Fibroblast of lung (primary cell): ENCODE measurements around the gene PKD1. TPM values are rescaled to one million over a fixed set of nuclear protein-coding genes. Genes with fewer than 3 reads are reported as not detected.

Experiments
- DNase-seq, 2 donors: peaks; one replicate each; pipeline versions ENCODE4 v3.0.0 to v3.0.0-alpha.2; 2010; ENCODE audit warnings: low read depth in 2 of 2
- H2AFZ ChIP-seq: 2 replicates; pipeline ENCODE4 v1.5.1; 2012; ENCODE audit warnings: low read length, control low read depth, inconsistent platforms
- H3K27ac ChIP-seq: 2 replicates; pipeline ENCODE4 v1.5.1; 2011; ENCODE audit warnings: low read length, control low read depth; ENCODE audit not compliant: insufficient read depth
- H3K27me3 ChIP-seq: 2 replicates; pipeline ENCODE4 v1.5.1; 2011; ENCODE audit warnings: mild to moderate bottlenecking, low read length; ENCODE audit not compliant: control insufficient read depth, insufficient read depth
- H3K36me3 ChIP-seq: 2 replicates; pipeline ENCODE4 v1.5.1; 2011; ENCODE audit warnings: low read length; ENCODE audit not compliant: control insufficient read depth, insufficient read depth
- H3K4me1 ChIP-seq: 2 replicates; pipeline ENCODE4 v1.5.1; 2011; ENCODE audit warnings: low read length; ENCODE audit not compliant: control insufficient read depth, insufficient read depth; ENCODE audit errors: extremely low read depth
- H3K4me2 ChIP-seq: 2 replicates; pipeline ENCODE4 v1.5.1; 2011; ENCODE audit warnings: low read length, control low read depth; ENCODE audit not compliant: insufficient read depth; ENCODE audit errors: extremely low read depth
- H3K4me3 ChIP-seq, 4 experiments: fragments of 200-600 bp in 1 of 4; sonication (generic) in 1 of 4; replicated peaks in 1 of 4; 2 replicates each; pipeline ENCODE4 v1.5.1; 2011 to 2016; ENCODE audit warnings: low read length in 4 of 4, low read depth in 3 of 4, mild to moderate bottlenecking in 3 of 4, control low read depth in 2 of 4, inconsistent platforms in 1 of 4, mixed read lengths in 1 of 4; ENCODE audit not compliant: insufficient read depth in 1 of 4; ENCODE audit errors: control extremely low read depth in 1 of 4
- H3K79me2 ChIP-seq: 2 replicates; pipeline ENCODE4 v1.5.1; 2012; ENCODE audit warnings: mild to moderate bottlenecking, low read length, inconsistent platforms; ENCODE audit not compliant: control insufficient read depth, insufficient read depth
- H3K9ac ChIP-seq: 2 replicates; pipeline ENCODE4 v1.5.1; 2011; ENCODE audit warnings: mild to moderate bottlenecking, low read length, control low read depth; ENCODE audit not compliant: insufficient read depth
- H3K9me3 ChIP-seq: 2 replicates; pipeline ENCODE4 v1.5.1; 2012; ENCODE audit warnings: low read depth, low read length; ENCODE audit not compliant: control insufficient read depth, insufficient read depth
- H4K20me1 ChIP-seq: 2 replicates; pipeline ENCODE4 v1.5.1; 2011; ENCODE audit warnings: low read length; ENCODE audit not compliant: control insufficient read depth, insufficient read depth; ENCODE audit errors: extremely low read depth
- CTCF ChIP-seq, 2 donors: IDR thresholded peaks in 1 of 2; conservative IDR thresholded peaks in 1 of 2; 1 replicate in 1 of 2; 2 replicates in 1 of 2; pipeline ENCODE4 v1.5.1; 2011 to 2012; ENCODE audit warnings: low read length in 2 of 2, control low read depth in 1 of 2, inconsistent platforms in 1 of 2, low read depth in 1 of 2, mild to moderate bottlenecking in 1 of 2
- EZH2 ChIP-seq: IDR thresholded peaks from 2 replicates; pipeline ENCODE4 v1.5.1; 2012; ENCODE audit warnings: low read length, control low read depth, mild to moderate bottlenecking; ENCODE audit errors: missing control alignments
- polyA plus RNA-seq, 2 donors: library from polyadenylated mRNA; depleted of rRNA in 1 of 2; stranded (reverse) in 1 of 2; unstranded in 1 of 2; fragments of >200 nt; gene quantifications; 2 replicates each; pipeline ENCODE4 v1.2.1, GENCODE V29; 2011 to 2012; ENCODE audit warnings: missing spikeins in 1 of 2
- total RNA-seq: library from RNA; depleted of rRNA; stranded (reverse); fragments of >200 nt; gene quantifications from 2 replicates; pipeline ENCODE4 v1.2.1, GENCODE V29; 2014

Gene PKD1
- total and polyA plus RNA-seq, 2 donors (not counting 1 experiment from before 2014, with no cell fraction given), result 16.3 to 199 TPM

GRCh38 chr16:2086812-2087747 lies 48.6 kb downstream of the PKD1 start:
- peaks cover 83% of the 10 kb centered on the region for H3K36me3 ChIP-seq
- TF ChIP-seq CTCF (conservative IDR thresholded peaks at IDR 0.05 in 1 of 2, IDR thresholded peaks at IDR 0.05 in 1 of 2; ENCODE audit: low read depth in 1 of 2, low read length in 2 of 2) (no peak), EZH2 (no peak)

GRCh38 chr16:2086106-2086742 lies 49.5 kb downstream of the PKD1 start:
- H2AFZ ChIP-seq, result no peak overlapping the region
- no peak overlapping the region for H3K4me2 ChIP-seq
- no peak overlapping the region for H3K9ac ChIP-seq
- no peaks in the 10 kb centered on the region for H3K27me3 ChIP-seq
- peaks cover 6% of the 10 kb centered on the region for H3K4me1 ChIP-seq
- DNase-seq, result no peak
- H3K4me3 ChIP-seq, result no peak overlapping the region
- peaks cover 81% of the 10 kb centered on the region for H3K36me3 ChIP-seq
- no peaks in the 10 kb centered on the region for H4K20me1 ChIP-seq
- H3K27ac ChIP-seq, result no peak overlapping the region
- H3K79me2 ChIP-seq, result no peaks in the 10 kb centered on the region
- H3K9me3 ChIP-seq, result no peaks in the 10 kb centered on the region
- TF ChIP-seq EZH2 (no peak), CTCF (conservative IDR thresholded peaks at IDR 0.05 in 1 of 2, IDR thresholded peaks at IDR 0.05 in 1 of 2; ENCODE audit: low read depth in 1 of 2, low read length in 2 of 2) (no peak)

More at GRCh38 chr16:2086812-2087747, 48.6 kb downstream of the PKD1 start:
- Histone ChIP-seq H3K4me3 (no peak overlapping the region), H2AFZ (no peak overlapping the region), H3K9ac (no peak overlapping the region), H3K27me3 (no peaks in the 10 kb centered on the region), H3K4me1 (peaks cover 4% of the 10 kb centered on the region), H3K4me2 (no peak overlapping the region), H3K79me2 (no peaks in the 10 kb centered on the region), H3K27ac (no peak overlapping the region), H3K9me3 (no peaks in the 10 kb centered on the region), H4K20me1 (no peaks in the 10 kb centered on the region)
- DNase-seq, result no peak

- Histone ChIP-seq H3K4me2 (no peak overlapping the region), H3K4me1 (peaks cover 6% of the 10 kb centered on the region), H3K27ac (no peak overlapping the region), H3K9me3 (no peaks in the 10 kb centered on the region), H3K9ac (no peak overlapping the region), H2AFZ (no peak overlapping the region), H3K36me3 (peaks cover 78% of the 10 kb centered on the region), H3K4me3 (no peak overlapping the region), H3K27me3 (no peaks in the 10 kb centered on the region), H3K79me2 (no peaks in the 10 kb centered on the region), H4K20me1 (no peaks in the 10 kb centered on the region)
- TF ChIP-seq CTCF (conservative IDR thresholded peaks at IDR 0.05 in 1 of 2, IDR thresholded peaks at IDR 0.05 in 1 of 2; ENCODE audit: low read depth in 1 of 2, low read length in 2 of 2) (no peak), EZH2 (no peak)
- DNase-seq, result no peak
Measured at GRCh38 chr16:2085669-2086068, 50.0 kb downstream of the PKD1 start.
